Peyer's patch (tissue), 4 donors: Measurements from ENCODE around the gene ELOVL5.

Experiments used
- POLR2A ChIP-seq, 2 donors: fragments of 450-650 bp; IDR thresholded peaks; one replicate each; pipeline ENCODE4 v1.5.1; 2017; ENCODE audit warnings: antibody characterized with exemption in 2 of 2, mild to moderate bottlenecking in 2 of 2, moderate library complexity in 2 of 2
- TF ChIP-seq, protein P1 (sequence below), 6 experiments: fragments of 450-650 bp in 4 of 6; fragments of 200-600 bp in 2 of 6; sonication (generic) in 1 of 6; IDR thresholded peaks; one replicate each; pipeline ENCODE4 v1.5.1; 2017 to 2019; ENCODE audit warnings: antibody characterized with exemption in 6 of 6, mild to moderate bottlenecking in 3 of 6, moderate library complexity in 1 of 6

DNA sequence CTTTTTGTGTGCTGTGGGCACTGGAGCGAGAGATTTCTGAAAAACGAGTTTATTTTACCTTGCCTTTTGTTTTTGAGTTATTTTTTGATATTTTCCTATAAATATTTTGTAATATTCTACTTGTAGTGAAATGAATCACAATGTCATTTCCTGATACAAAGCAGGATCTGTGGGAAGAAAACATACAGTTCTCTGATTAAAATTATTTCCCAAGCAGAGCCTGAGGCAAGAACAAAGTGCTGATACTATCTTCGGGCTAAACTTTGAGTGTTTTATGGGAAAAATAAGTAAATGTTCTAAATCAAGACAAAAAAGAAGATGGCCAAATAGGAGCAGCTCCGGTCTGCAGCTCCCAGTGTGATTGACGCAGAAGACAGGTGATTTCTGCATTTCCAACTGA, 33.7 kb upstream of the ELOVL5 start:
- TF ChIP-seq, protein P1, sequence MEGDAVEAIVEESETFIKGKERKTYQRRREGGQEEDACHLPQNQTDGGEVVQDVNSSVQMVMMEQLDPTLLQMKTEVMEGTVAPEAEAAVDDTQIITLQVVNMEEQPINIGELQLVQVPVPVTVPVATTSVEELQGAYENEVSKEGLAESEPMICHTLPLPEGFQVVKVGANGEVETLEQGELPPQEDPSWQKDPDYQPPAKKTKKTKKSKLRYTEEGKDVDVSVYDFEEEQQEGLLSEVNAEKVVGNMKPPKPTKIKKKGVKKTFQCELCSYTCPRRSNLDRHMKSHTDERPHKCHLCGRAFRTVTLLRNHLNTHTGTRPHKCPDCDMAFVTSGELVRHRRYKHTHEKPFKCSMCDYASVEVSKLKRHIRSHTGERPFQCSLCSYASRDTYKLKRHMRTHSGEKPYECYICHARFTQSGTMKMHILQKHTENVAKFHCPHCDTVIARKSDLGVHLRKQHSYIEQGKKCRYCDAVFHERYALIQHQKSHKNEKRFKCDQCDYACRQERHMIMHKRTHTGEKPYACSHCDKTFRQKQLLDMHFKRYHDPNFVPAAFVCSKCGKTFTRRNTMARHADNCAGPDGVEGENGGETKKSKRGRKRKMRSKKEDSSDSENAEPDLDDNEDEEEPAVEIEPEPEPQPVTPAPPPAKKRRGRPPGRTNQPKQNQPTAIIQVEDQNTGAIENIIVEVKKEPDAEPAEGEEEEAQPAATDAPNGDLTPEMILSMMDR (IDR thresholded peaks at IDR 0.05): no peak
- no peak for TF ChIP-seq POLR2A (IDR thresholded peaks at IDR 0.05)
